ENCODE results near the gene RENBP. TPM values are rescaled to one million over a fixed set of nuclear protein-coding genes. Genes with fewer than 3 reads are reported as not detected.

The RENBP gene
- total and polyA plus RNA-seq, 11 donors, result 5.1 to 35.5 (median 9.9) TPM

- 81 to 92% (median 90%) methylated on average over 4 to 14 of the region's 14 CpGs for WGBS, 4 donors
- peaks cover 0 to 98% (median 89%) of the 10 kb centered on the region in 9 donors for H3K36me3 ChIP-seq
- H3K27ac ChIP-seq, result no peak overlapping the region
- no peaks in the 10 kb centered on the region for H3K9me3 ChIP-seq
- ATAC-seq, result no peak
- H3K4me1 ChIP-seq, result peaks cover 0 to under 1% (median 0%) of the 10 kb centered on the region in 12 donors
- no peak for TF ChIP-seq CTCF (IDR thresholded peaks at IDR 0.05)
- no peak for TF ChIP-seq POLR2A (IDR thresholded peaks at IDR 0.05)
- intact Hi-C loops (cut with DNase I), result loop anchor here in 1 of 10 donors (10.0 kb wide), 1 partner anchor 424 kb away; no protein-coding TSS in a partner anchor
- H3K27me3 ChIP-seq, result no peaks in the 10 kb centered on the region
- DNase-seq, result peak in 2 of 5 donors; percentile 3 to 19
- H3K4me3 ChIP-seq, result no peak overlapping the region
These were observed 14.2 kb upstream of the RENBP start for GRCh38 chrX:153958605-153959004.

- Histone ChIP-seq H3K27me3 (no peaks in the 10 kb centered on the region), H3K36me3 (peaks cover 0 to 98% (median 85%) of the 10 kb centered on the region in 9 donors), H3K4me1 (peaks cover 0 to 10% (median 2%) of the 10 kb centered on the region in 12 donors), H3K9me3 (no peaks in the 10 kb centered on the region), H3K4me3 (no peak overlapping the region), H3K27ac (peak overlapping the region in 1 of 12 donors; percentile 42)
- DNase-seq, result peak in 1 of 5 donors; percentile 19
- intact Hi-C loops (cut with DNase I), result loop anchor here in 1 of 10 donors (10.0 kb wide), 1 partner anchor 422 kb away; no protein-coding TSS in a partner anchor
- ATAC-seq, result no peak
- no peak for TF ChIP-seq CTCF (IDR thresholded peaks at IDR 0.05)
- no peak for TF ChIP-seq POLR2A (IDR thresholded peaks at IDR 0.05)
- 89 to 92% (median 91%) methylated on average over 13 to 17 of the region's 17 CpGs for WGBS, 4 donors
These were observed 12.8 kb upstream of the RENBP start for GRCh38 chrX:153957224-153957623.

GRCh38 chrX:153956044-153956907, 11.8 kb upstream of the RENBP start:
- no peak for TF ChIP-seq CTCF (IDR thresholded peaks at IDR 0.05)
- no peak for TF ChIP-seq POLR2A (IDR thresholded peaks at IDR 0.05)
- Histone ChIP-seq H3K4me3 (no peak overlapping the region), H3K27ac (peak overlapping the region in 1 of 12 donors; percentile 17), H3K27me3 (no peaks in the 10 kb centered on the region), H3K4me1 (peaks cover 0 to 10% (median 2%) of the 10 kb centered on the region in 12 donors), H3K36me3 (peaks cover 0 to 98% (median 86%) of the 10 kb centered on the region in 9 donors), H3K9me3 (no peaks in the 10 kb centered on the region)
- ATAC-seq, result no peak
- intact Hi-C loops (cut with DNase I), result loop anchor here in 1 of 10 donors (10.0 kb wide), 1 partner anchor 421 kb away; no protein-coding TSS in a partner anchor
- 88 to 92% (median 91%) methylated on average over 28 to 35 of the region's 35 CpGs for WGBS, 4 donors
- DNase-seq, result peak in 2 of 5 donors; percentile 19 to 21

GRCh38 chrX:153955228-153955732, 10.8 kb upstream of the RENBP start:
- intact Hi-C loops (cut with DNase I), result loop anchor here in 2 of 10 donors (2.0 to 10.0 kb wide), 2 partner anchors 192 to 420 kb away; no protein-coding TSS in a partner anchor
- H3K27me3 ChIP-seq, result no peaks in the 10 kb centered on the region
- H3K9me3 ChIP-seq, result no peaks in the 10 kb centered on the region
- peaks cover 0 to 100% (median 86%) of the 10 kb centered on the region in 9 donors for H3K36me3 ChIP-seq
- peaks cover 0 to 10% (median 2%) of the 10 kb centered on the region in 12 donors for H3K4me1 ChIP-seq
- DNase-seq (peak in 1 of 5 donors; percentile 20), ATAC-seq (no peak)
- WGBS, 4 donors, result 81 to 87% (median 84%) methylated on average over 3 to 12 of the region's 12 CpGs
- no peak overlapping the region for H3K4me3 ChIP-seq
- H3K27ac ChIP-seq, result peak overlapping the region in 1 of 12 donors; percentile 86
- TF ChIP-seq POLR2A (IDR thresholded peaks at IDR 0.05), result no peak
- no peak for TF ChIP-seq CTCF (IDR thresholded peaks at IDR 0.05)
